HG02678 (cell line): ENCODE data around the gene TNFRSF1A.

Source experiments
- ATAC-seq: cut with Tn5 transposase; IDR thresholded peaks from one replicate; pipeline ENCODE4 v1.9.1; 2021; ENCODE audit warnings: mild to moderate bottlenecking, moderate library complexity; ENCODE audit not compliant: unreplicated experiment

TNFRSF1A gene

GRCh38 chr12:6374786-6375160, 32.9 kb upstream of the TNFRSF1A start:
- ATAC-seq, result no peak

- no peak for ATAC-seq
Measured at GRCh38 chr12:6374028-6374785, 32.3 kb upstream of the TNFRSF1A start.

- no peak for ATAC-seq
Measured at GRCh38 chr12:6373022-6373787, 31.3 kb upstream of the TNFRSF1A start.

GRCh38 chr12:6372403-6373003, 30.6 kb upstream of the TNFRSF1A start:
- ATAC-seq, result no peak

GRCh38 chr12:6370994-6371754, 29.3 kb upstream of the TNFRSF1A start:
- ATAC-seq, result no peak

GRCh38 chr12:6370576-6370935, 28.7 kb upstream of the TNFRSF1A start:
- ATAC-seq, result no peak

GRCh38 chr12:6369916-6370575, 28.2 kb upstream of the TNFRSF1A start:
- no peak for ATAC-seq

- no peak for ATAC-seq
Measured at GRCh38 chr12:6368906-6369525, 27.1 kb upstream of the TNFRSF1A start.

GRCh38 chr12:6367969-6368892, 26.4 kb upstream of the TNFRSF1A start:
- ATAC-seq, result no peak

- no peak for ATAC-seq
Measured at GRCh38 chr12:6367065-6367968, 25.4 kb upstream of the TNFRSF1A start.

GRCh38 chr12:6364044-6364374, 22.1 kb upstream of the TNFRSF1A start:
- no peak for ATAC-seq

GRCh38 chr12:6363330-6364043, 21.6 kb upstream of the TNFRSF1A start:
- ATAC-seq, result no peak

GRCh38 chr12:6363010-6363329, 21.1 kb upstream of the TNFRSF1A start:
- ATAC-seq, result no peak

- ATAC-seq, result no peak
Measured at GRCh38 chr12:6362403-6362802, 20.5 kb upstream of the TNFRSF1A start.

- no peak for ATAC-seq
Measured at GRCh38 chr12:6361834-6362233, 20.0 kb upstream of the TNFRSF1A start.

GRCh38 chr12:6360578-6361490, 19.0 kb upstream of the TNFRSF1A start:
- no peak for ATAC-seq

- ATAC-seq, result no peak
Measured at GRCh38 chr12:6360080-6360571, 18.2 kb upstream of the TNFRSF1A start.
